HEK293 (cell line): ENCODE results near the gene DCC.

Experiments used
- CTCF ChIA-PET: fragments of 350-600 bp; formaldehyde crosslinking; extraction: SDS; loops from one replicate; lab custom pipeline; 2021; ENCODE audit warnings: antibody characterized with exemption; lab: Yijun Ruan, JAX
- POLR2A ChIA-PET: fragments of 300-600 bp; formaldehyde crosslinking; extraction: SDS; loops from one replicate; lab custom pipeline; 2020; ENCODE audit warnings: antibody characterized with exemption, inconsistent platforms; lab: Yijun Ruan, JAX
- H3K27ac ChIP-seq: fragments of 200-500 bp; sonication (Bioruptor generic); 2 replicates; pipeline ENCODE4 v1.5.1; 2014; ENCODE audit warnings: low read depth, low read length, control low read depth, inconsistent platforms; ENCODE audit errors: extremely low read depth
- H3K36me3 ChIP-seq, 2 experiments: fragments of 200-500 bp in 1 of 2; sonication (Bioruptor generic) in 1 of 2; 1 replicate in 1 of 2; 2 replicates in 1 of 2; pipeline ENCODE4 v1.5.1; 2014 to 2017; ENCODE audit warnings: inconsistent platforms in 2 of 2, low read length in 2 of 2; ENCODE audit not compliant: control insufficient read depth in 2 of 2, insufficient read depth in 1 of 2
- H3K4me1 ChIP-seq: fragments of 200-500 bp; sonication (Bioruptor generic); 2 replicates; pipeline ENCODE4 v1.5.1; 2014; ENCODE audit warnings: mild to moderate bottlenecking, low read length, inconsistent platforms; ENCODE audit not compliant: control insufficient read depth, insufficient read depth
- H3K4me3 ChIP-seq: 2 replicates; pipeline ENCODE4 v1.5.1; 2011; ENCODE audit warnings: low read depth, mild to moderate bottlenecking, control low read depth, low read length, moderate library complexity
- H3K9me3 ChIP-seq: fragments of 200-500 bp; sonication (Bioruptor generic); 2 replicates; pipeline ENCODE4 v1.5.1; 2014; ENCODE audit warnings: low read depth, low read length, inconsistent platforms; ENCODE audit not compliant: control insufficient read depth, insufficient read depth
- HOXA7 ChIP-seq: sonication (generic); formaldehyde crosslinking; IDR thresholded peaks from 2 replicates; pipeline ENCODE4 v1.8.1; 2022; ENCODE audit warnings: missing genetic modification reagents, borderline replicate concordance
- ZIC2 ChIP-seq: fragments of 450-650 bp; formaldehyde crosslinking; IDR thresholded peaks from 2 replicates; pipeline ENCODE4 v1.5.1; 2016; ENCODE audit warnings: missing biosample characterization, missing genetic modification characterization
- ZNF416 ChIP-seq: fragments of 450-650 bp; formaldehyde crosslinking; IDR thresholded peaks from 2 replicates; pipeline ENCODE4 v1.5.1; 2016; ENCODE audit warnings: missing biosample characterization, missing genetic modification characterization
- ZNF654 ChIP-seq: fragments of 450-650 bp; formaldehyde crosslinking; IDR thresholded peaks from 2 replicates; pipeline ENCODE4 v1.5.1; 2016; ENCODE audit warnings: low read depth, missing biosample characterization, missing genetic modification characterization
- ZNF76 ChIP-seq: fragments of 450-650 bp; formaldehyde crosslinking; IDR thresholded peaks from 2 replicates; pipeline ENCODE4; 2016; ENCODE audit warnings: low read depth, missing biosample characterization, missing genetic modification characterization, borderline replicate concordance
- ZNF776 ChIP-seq: fragments of 450-650 bp; formaldehyde crosslinking; IDR thresholded peaks from 2 replicates; pipeline ENCODE4 v1.5.0; 2017; ENCODE audit warnings: missing biosample characterization, missing genetic modification characterization, borderline replicate concordance
- ZNF843 ChIP-seq: fragments of 450-650 bp; formaldehyde crosslinking; IDR thresholded peaks from 2 replicates; pipeline ENCODE4 v1.5.1; 2016; ENCODE audit warnings: missing biosample characterization, missing genetic modification characterization
- TF ChIP-seq, protein P1 (sequence below): fragments of 450-650 bp; formaldehyde crosslinking; IDR thresholded peaks from 2 replicates; pipeline ENCODE4 v1.5.1; 2017; ENCODE audit warnings: missing biosample characterization, missing genetic modification characterization
- TF ChIP-seq, protein P2 (sequence below): fragments of 450-650 bp; formaldehyde crosslinking; IDR thresholded peaks from 2 replicates; pipeline ENCODE4 v1.5.1; 2016; ENCODE audit warnings: missing biosample characterization, missing genetic modification characterization, borderline replicate concordance
- TF ChIP-seq, protein P3 (sequence below): fragments of 450-650 bp; formaldehyde crosslinking; IDR thresholded peaks from 2 replicates; pipeline ENCODE4 v1.5.1; 2016; ENCODE audit warnings: missing biosample characterization, missing genetic modification characterization
- TF ChIP-seq, protein P4 (sequence below): fragments of 450-650 bp; formaldehyde crosslinking; IDR thresholded peaks from 2 replicates; pipeline ENCODE4 v1.5.1; 2016; ENCODE audit warnings: missing biosample characterization, missing genetic modification characterization

Gene DCC

DNA sequence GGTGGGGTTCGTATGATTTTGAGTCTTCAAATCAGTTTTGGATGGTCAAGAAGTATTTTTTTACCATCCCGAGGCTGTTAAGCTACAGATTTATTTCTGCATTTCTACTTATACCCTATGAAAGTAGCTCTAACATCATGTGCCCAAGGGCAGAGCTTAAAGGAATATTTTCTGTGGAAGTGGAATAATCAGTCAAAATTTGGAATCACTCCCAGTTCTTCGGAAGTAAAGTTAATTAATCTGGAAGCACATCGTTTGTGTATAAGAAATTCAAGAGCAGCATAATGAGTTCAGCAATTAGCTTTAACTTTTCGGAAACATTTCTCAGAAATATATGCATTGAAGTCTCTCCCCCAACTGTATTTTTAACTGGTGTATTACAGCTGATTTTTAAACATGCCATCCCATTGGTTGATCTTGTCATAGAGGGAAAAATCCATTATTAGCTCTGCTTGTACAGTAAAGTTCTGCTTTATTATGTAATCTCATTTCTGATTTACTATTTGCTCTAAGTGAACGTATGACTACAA is 510.1 kb downstream of the DCC start:
- POLR2A ChIA-PET: interaction anchor here (0.5 kb wide), 1 partner anchor 403 kb away, joined by 3 read pairs; no protein-coding TSS in a partner anchor
- Histone ChIP-seq H3K27ac (no peak overlapping the region), H3K4me1 (no peaks in the 10 kb centered on the region), H3K9me3 (no peaks in the 10 kb centered on the region), H3K36me3 (no peaks in the 10 kb centered on the region), H3K4me3 (no peak overlapping the region)
- TF ChIP-seq ZNF416 (tag by site-specific recombination) (no peak), ZIC2 (no peak)
- TF ChIP-seq, protein P1, sequence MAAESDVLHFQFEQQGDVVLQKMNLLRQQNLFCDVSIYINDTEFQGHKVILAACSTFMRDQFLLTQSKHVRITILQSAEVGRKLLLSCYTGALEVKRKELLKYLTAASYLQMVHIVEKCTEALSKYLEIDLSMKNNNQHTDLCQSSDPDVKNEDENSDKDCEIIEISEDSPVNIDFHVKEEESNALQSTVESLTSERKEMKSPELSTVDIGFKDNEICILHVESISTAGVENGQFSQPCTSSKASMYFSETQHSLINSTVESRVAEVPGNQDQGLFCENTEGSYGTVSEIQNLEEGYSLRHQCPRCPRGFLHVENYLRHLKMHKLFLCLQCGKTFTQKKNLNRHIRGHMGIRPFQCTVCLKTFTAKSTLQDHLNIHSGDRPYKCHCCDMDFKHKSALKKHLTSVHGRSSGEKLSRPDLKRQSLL (tag by site-specific recombination): no peak
- TF ChIP-seq, protein P2, sequence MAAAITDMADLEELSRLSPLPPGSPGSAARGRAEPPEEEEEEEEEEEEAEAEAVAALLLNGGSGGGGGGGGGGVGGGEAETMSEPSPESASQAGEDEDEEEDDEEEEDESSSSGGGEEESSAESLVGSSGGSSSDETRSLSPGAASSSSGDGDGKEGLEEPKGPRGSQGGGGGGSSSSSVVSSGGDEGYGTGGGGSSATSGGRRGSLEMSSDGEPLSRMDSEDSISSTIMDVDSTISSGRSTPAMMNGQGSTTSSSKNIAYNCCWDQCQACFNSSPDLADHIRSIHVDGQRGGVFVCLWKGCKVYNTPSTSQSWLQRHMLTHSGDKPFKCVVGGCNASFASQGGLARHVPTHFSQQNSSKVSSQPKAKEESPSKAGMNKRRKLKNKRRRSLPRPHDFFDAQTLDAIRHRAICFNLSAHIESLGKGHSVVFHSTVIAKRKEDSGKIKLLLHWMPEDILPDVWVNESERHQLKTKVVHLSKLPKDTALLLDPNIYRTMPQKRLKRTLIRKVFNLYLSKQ (tag by site-specific recombination): no peak
- CTCF ChIA-PET: no interaction called here

DNA sequence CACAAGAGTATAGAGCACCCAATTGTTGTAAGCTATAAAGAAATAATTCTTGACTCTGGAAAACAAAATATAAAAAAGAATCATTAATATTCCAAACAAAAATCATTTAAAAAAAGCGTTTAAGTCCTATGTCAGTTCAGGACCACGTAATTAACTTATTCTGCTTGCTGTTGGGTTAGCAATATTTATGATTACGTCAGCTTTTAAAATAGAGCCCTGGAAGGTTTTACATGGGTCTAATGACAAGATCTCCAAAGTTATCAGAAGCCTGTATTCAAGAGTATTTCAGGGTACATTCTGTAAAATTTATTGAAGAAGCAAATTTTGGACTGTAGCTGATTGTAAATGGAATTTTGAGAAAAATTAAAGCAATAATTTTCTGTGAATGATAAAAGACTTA is 521.6 kb downstream of the DCC start:
- Histone ChIP-seq H3K36me3 (no peaks in the 10 kb centered on the region), H3K9me3 (no peaks in the 10 kb centered on the region), H3K4me1 (no peaks in the 10 kb centered on the region), H3K4me3 (no peak overlapping the region), H3K27ac (no peak overlapping the region)
- ChIA-PET POLR2A (no interaction called here), CTCF (no interaction called here)
- TF ChIP-seq, protein P3, sequence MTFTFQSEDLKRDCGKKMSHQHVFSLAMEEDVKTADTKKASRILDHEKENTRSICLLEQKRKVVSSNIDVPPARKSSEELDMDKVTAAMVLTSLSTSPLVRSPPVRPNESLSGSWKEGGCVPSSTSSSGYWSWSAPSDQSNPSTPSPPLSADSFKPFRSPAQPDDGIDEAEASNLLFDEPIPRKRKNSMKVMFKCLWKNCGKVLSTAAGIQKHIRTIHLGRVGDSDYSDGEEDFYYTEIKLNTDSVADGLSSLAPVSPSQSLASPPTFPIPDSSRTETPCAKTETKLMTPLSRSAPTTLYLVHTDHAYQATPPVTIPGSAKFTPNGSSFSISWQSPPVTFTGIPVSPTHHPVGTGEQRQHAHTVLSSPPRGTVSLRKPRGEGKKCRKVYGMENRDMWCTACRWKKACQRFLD (tag by site-specific recombination): no peak
- TF ChIP-seq HOXA7 (CRISPR knock-in tag): no peak
- TF ChIP-seq ZNF776 (tag by site-specific recombination): no peak
- TF ChIP-seq, protein P4, sequence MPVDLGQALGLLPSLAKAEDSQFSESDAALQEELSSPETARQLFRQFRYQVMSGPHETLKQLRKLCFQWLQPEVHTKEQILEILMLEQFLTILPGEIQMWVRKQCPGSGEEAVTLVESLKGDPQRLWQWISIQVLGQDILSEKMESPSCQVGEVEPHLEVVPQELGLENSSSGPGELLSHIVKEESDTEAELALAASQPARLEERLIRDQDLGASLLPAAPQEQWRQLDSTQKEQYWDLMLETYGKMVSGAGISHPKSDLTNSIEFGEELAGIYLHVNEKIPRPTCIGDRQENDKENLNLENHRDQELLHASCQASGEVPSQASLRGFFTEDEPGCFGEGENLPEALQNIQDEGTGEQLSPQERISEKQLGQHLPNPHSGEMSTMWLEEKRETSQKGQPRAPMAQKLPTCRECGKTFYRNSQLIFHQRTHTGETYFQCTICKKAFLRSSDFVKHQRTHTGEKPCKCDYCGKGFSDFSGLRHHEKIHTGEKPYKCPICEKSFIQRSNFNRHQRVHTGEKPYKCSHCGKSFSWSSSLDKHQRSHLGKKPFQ (tag by site-specific recombination): no peak
- TF ChIP-seq ZNF843: no peak

DNA sequence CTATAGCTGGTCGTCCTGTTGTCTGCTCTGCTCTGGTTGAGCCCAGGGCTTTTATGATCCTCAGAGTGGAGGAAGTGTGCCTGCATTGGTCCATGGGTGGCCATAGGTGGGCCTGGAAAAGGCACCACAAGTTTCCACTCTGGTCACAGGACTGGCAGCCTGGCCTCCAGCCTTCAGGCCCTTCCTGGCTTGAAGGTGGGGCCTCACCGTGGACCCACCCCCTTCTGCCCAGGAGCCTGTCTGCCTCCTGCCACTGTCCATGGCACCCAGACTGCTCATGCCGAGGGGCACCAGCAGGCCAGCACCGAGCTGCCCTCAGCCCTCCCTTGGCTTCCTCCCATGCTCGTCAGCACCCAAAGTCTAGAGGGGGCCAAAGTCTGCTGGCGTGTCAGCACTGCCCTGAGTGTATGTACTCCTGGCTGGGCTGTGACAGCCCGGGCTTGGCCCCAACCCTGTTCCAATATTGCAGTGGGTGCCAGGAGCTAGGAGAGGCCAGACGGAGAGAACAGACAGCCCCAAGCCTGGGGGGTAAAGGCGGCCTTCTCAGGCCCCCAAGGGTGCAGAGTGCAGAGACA is 529.4 kb downstream of the DCC start:
- Histone ChIP-seq H3K36me3 (no peaks in the 10 kb centered on the region), H3K9me3 (no peaks in the 10 kb centered on the region), H3K4me3 (no peak overlapping the region), H3K27ac (no peak overlapping the region), H3K4me1 (no peaks in the 10 kb centered on the region)
- CTCF ChIA-PET: no interaction called here
- TF ChIP-seq ZNF76 (tag by site-specific recombination): no peak
- TF ChIP-seq ZNF654: no peak
- POLR2A ChIA-PET: no interaction called here
